ENCODE measurements around the gene CPOX.

CPOX gene

GRCh38 chr3:98602078-98602678 is 8.8 kb upstream of the CPOX start:
- H3K27ac Mint-ChIP-seq, result no peak overlapping the region
- no peak for DNase-seq (ENCODE audit: low spot score)
- H3K4me3 Mint-ChIP-seq, result no peak overlapping the region
- H3K9me3 Mint-ChIP-seq, result no peaks in the 10 kb centered on the region
- peaks cover 12% of the 10 kb centered on the region for H3K27me3 Mint-ChIP-seq (ENCODE audit: low read depth)
- H3K36me3 Mint-ChIP-seq (ENCODE audit: low read depth), result no peaks in the 10 kb centered on the region
- H3K4me1 Mint-ChIP-seq (ENCODE audit: low read depth), result peaks cover 13% of the 10 kb centered on the region

GRCh38 chr3:98601180-98601579 is 7.8 kb upstream of the CPOX start:
- no peak overlapping the region for H3K4me3 Mint-ChIP-seq
- peaks cover 13% of the 10 kb centered on the region for H3K4me1 Mint-ChIP-seq (ENCODE audit: low read depth)
- H3K27ac Mint-ChIP-seq, result no peak overlapping the region
- no peak for DNase-seq (ENCODE audit: low spot score)
- H3K9me3 Mint-ChIP-seq, result no peaks in the 10 kb centered on the region
- H3K27me3 Mint-ChIP-seq (ENCODE audit: low read depth), result peaks cover 10% of the 10 kb centered on the region
- no peaks in the 10 kb centered on the region for H3K36me3 Mint-ChIP-seq (ENCODE audit: low read depth)

GRCh38 chr3:98600412-98601095 is 7.1 kb upstream of the CPOX start:
- peaks cover 13% of the 10 kb centered on the region for H3K4me1 Mint-ChIP-seq (ENCODE audit: low read depth)
- no peaks in the 10 kb centered on the region for H3K36me3 Mint-ChIP-seq (ENCODE audit: low read depth)
- H3K9me3 Mint-ChIP-seq, result no peaks in the 10 kb centered on the region
- H3K4me3 Mint-ChIP-seq, result no peak overlapping the region
- H3K27me3 Mint-ChIP-seq (ENCODE audit: low read depth), result peaks cover 9% of the 10 kb centered on the region
- no peak overlapping the region for H3K27ac Mint-ChIP-seq
- no peak for DNase-seq (ENCODE audit: low spot score)

- Mint-ChIP-seq H3K4me1 (ENCODE audit: low read depth) (peaks cover 14% of the 10 kb centered on the region), H3K27me3 (ENCODE audit: low read depth) (peaks cover 9% of the 10 kb centered on the region), H3K4me3 (no peak overlapping the region), H3K9me3 (no peaks in the 10 kb centered on the region), H3K27ac (no peak overlapping the region), H3K36me3 (ENCODE audit: low read depth) (no peaks in the 10 kb centered on the region)
- DNase-seq (ENCODE audit: low spot score), result no peak
Measured at GRCh38 chr3:98599647-98600411, 6.4 kb upstream of the CPOX start.

GRCh38 chr3:98598492-98598891 is 5.1 kb upstream of the CPOX start:
- Mint-ChIP-seq H3K27me3 (ENCODE audit: low read depth) (peaks cover 2% of the 10 kb centered on the region), H3K27ac (no peak overlapping the region), H3K4me1 (ENCODE audit: low read depth) (peaks cover 22% of the 10 kb centered on the region), H3K36me3 (ENCODE audit: low read depth) (no peaks in the 10 kb centered on the region), H3K4me3 (no peak overlapping the region), H3K9me3 (no peaks in the 10 kb centered on the region)
- DNase-seq (ENCODE audit: low spot score), result no peak

GRCh38 chr3:98596541-98597500 is 3.4 kb upstream of the CPOX start:
- no peaks in the 10 kb centered on the region for H3K9me3 Mint-ChIP-seq
- H3K4me1 Mint-ChIP-seq (ENCODE audit: low read depth), result peaks cover 26% of the 10 kb centered on the region
- H3K27ac Mint-ChIP-seq, result no peak overlapping the region
- no peaks in the 10 kb centered on the region for H3K27me3 Mint-ChIP-seq (ENCODE audit: low read depth)
- H3K4me3 Mint-ChIP-seq, result no peak overlapping the region
- no peak for DNase-seq (ENCODE audit: low spot score)
- H3K36me3 Mint-ChIP-seq (ENCODE audit: low read depth), result peaks cover 9% of the 10 kb centered on the region

GRCh38 chr3:98596087-98596486 is 2.7 kb upstream of the CPOX start:
- Mint-ChIP-seq H3K4me1 (ENCODE audit: low read depth) (peaks cover 32% of the 10 kb centered on the region), H3K27me3 (ENCODE audit: low read depth) (no peaks in the 10 kb centered on the region), H3K36me3 (ENCODE audit: low read depth) (peaks cover 15% of the 10 kb centered on the region), H3K9me3 (no peaks in the 10 kb centered on the region), H3K4me3 (no peak overlapping the region), H3K27ac (no peak overlapping the region)
- no peak for DNase-seq (ENCODE audit: low spot score)

GRCh38 chr3:98594628-98595324 is 1.4 kb upstream of the CPOX start:
- peaks cover 26% of the 10 kb centered on the region for H3K36me3 Mint-ChIP-seq (ENCODE audit: low read depth)
- H3K27me3 Mint-ChIP-seq (ENCODE audit: low read depth), result no peaks in the 10 kb centered on the region
- H3K9me3 Mint-ChIP-seq, result no peaks in the 10 kb centered on the region
- peak overlapping the region; percentile 10 for H3K4me3 Mint-ChIP-seq
- DNase-seq (ENCODE audit: low spot score), result no peak
- H3K27ac Mint-ChIP-seq, result no peak overlapping the region
- peaks cover 36% of the 10 kb centered on the region for H3K4me1 Mint-ChIP-seq (ENCODE audit: low read depth)

GRCh38 chr3:98592345-98592935 is 971 bp downstream of the CPOX start:
- H3K4me1 Mint-ChIP-seq (ENCODE audit: low read depth), result peaks cover 38% of the 10 kb centered on the region
- H3K36me3 Mint-ChIP-seq (ENCODE audit: low read depth), result peaks cover 45% of the 10 kb centered on the region
- DNase-seq (ENCODE audit: low spot score), result no peak
- peak overlapping the region; percentile 74 for H3K27ac Mint-ChIP-seq
- no peaks in the 10 kb centered on the region for H3K27me3 Mint-ChIP-seq (ENCODE audit: low read depth)
- H3K4me3 Mint-ChIP-seq, result peak overlapping the region; percentile 98
- no peaks in the 10 kb centered on the region for H3K9me3 Mint-ChIP-seq

- Mint-ChIP-seq H3K36me3 (ENCODE audit: low read depth) (peaks cover 65% of the 10 kb centered on the region), H3K27me3 (ENCODE audit: low read depth) (no peaks in the 10 kb centered on the region), H3K27ac (peak overlapping the region; percentile 2), H3K4me3 (peak overlapping the region; percentile 32), H3K4me1 (ENCODE audit: low read depth) (peaks cover 45% of the 10 kb centered on the region), H3K9me3 (no peaks in the 10 kb centered on the region)
- no peak for DNase-seq (ENCODE audit: low spot score)
Measured at GRCh38 chr3:98589331-98590036, 3.9 kb downstream of the CPOX start.

GRCh38 chr3:98588065-98588464 is 5.3 kb downstream of the CPOX start:
- no peak for DNase-seq (ENCODE audit: low spot score)
- Mint-ChIP-seq H3K27ac (no peak overlapping the region), H3K9me3 (no peaks in the 10 kb centered on the region), H3K4me1 (ENCODE audit: low read depth) (peaks cover 50% of the 10 kb centered on the region), H3K27me3 (ENCODE audit: low read depth) (no peaks in the 10 kb centered on the region), H3K36me3 (ENCODE audit: low read depth) (peaks cover 77% of the 10 kb centered on the region), H3K4me3 (no peak overlapping the region)

- H3K4me1 Mint-ChIP-seq (ENCODE audit: low read depth), result peaks cover 50% of the 10 kb centered on the region
- H3K4me3 Mint-ChIP-seq, result no peak overlapping the region
- peaks cover 79% of the 10 kb centered on the region for H3K36me3 Mint-ChIP-seq (ENCODE audit: low read depth)
- no peak overlapping the region for H3K27ac Mint-ChIP-seq
- DNase-seq (ENCODE audit: low spot score), result no peak
- no peaks in the 10 kb centered on the region for H3K27me3 Mint-ChIP-seq (ENCODE audit: low read depth)
- no peaks in the 10 kb centered on the region for H3K9me3 Mint-ChIP-seq
Measured at GRCh38 chr3:98587654-98588053, 5.8 kb downstream of the CPOX start.
